HG03060 (cell line): ENCODE measurements around the gene PHACTR2.
"Not testable (repeated sequence)": the region's sequence is repeated elsewhere in the genome, so short reads cannot be mapped to it uniquely, and the experiment has no call there.

Source experiments
- ATAC-seq: cut with Tn5 transposase; IDR thresholded peaks from one replicate; pipeline ENCODE4 v1.9.1; 2021; ENCODE audit warnings: low read depth, moderate number of reproducible peaks; ENCODE audit not compliant: unreplicated experiment

The PHACTR2 gene

DNA sequence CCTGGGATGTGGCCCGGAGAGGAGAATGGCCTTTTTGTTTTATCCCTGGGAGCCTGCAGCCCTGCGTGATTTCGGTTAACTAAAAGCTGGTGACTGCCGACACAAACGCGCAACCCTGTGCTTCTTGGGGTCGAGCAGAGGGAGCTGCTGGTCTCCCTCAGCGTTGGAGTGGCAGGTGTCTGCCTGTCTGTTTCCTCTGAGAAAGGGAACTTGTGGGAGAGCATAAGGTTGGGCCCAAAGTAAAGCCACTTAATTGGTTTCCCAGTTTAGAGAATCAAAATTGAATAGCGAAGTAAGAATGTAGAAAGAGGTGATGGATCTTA, 165.9 kb downstream of the PHACTR2 start:
- peak; percentile 4 for ATAC-seq

DNA sequence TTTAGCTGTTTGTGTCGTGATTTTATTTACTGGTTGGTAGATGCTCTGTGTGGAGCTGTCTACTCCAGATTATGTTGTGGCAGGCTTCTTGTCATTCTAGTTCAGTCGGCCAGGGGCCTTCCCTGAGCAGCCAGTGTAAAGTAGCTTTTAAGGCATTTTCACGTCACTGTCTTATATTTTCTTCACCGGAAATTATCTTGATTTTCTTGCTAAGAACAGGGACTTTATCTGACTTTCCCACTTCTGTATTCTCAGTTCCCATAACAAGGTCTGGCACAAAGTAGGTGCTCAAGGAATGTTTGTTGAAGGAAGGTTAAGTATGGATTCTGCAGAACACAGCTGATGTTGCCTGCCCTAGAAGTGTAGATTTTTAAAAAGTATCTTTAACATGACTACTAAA, 166.2 kb downstream of the PHACTR2 start:
- no peak for ATAC-seq

DNA sequence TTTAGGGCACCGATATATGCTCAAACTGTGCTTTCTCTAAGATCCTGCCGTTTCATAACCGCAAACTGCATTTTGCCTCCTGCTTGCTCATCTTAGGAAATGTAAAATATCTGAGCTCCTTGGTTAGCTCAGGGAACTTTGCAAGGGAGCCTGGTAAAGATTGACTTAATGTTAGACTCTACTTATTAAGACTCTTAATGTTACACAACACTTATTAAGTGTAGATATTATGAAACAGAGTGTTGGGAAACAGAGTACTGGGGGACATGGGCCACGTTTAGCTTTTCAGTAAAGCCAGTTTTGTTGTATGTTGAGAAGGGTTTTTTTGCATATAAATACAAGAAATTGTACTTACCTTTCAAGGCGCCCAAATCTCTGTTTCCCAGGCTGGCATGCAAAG, 167.3 kb downstream of the PHACTR2 start:
- no peak for ATAC-seq

GRCh38 chr6:143851706-143852105, 173.9 kb downstream of the PHACTR2 start:
- ATAC-seq = not testable (repeated sequence)

GRCh38 chr6:143855057-143855456, 177.3 kb downstream of the PHACTR2 start:
- not testable (repeated sequence) for ATAC-seq

- ATAC-seq = not testable (repeated sequence)
Measured at GRCh38 chr6:143856762-143857161, 179.0 kb downstream of the PHACTR2 start.

DNA sequence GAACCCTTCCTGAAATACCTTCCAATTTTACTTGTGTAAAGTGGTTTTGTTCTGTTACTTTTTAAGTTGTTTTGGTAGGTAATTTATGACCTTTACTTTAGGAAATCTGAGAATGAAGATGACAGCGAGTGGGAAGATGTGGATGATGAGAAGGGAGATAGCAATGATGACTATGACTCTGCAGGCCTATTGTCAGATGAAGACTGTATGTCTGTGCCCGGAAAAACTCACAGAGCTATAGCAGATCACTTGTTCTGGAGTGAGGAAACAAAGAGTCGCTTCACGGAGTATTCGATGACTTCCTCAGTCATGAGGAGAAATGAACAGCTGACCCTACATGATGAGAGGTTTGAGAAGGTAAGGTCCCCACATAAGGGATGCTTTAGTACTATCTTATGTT, 179.9 kb downstream of the PHACTR2 start:
- no peak for ATAC-seq

DNA sequence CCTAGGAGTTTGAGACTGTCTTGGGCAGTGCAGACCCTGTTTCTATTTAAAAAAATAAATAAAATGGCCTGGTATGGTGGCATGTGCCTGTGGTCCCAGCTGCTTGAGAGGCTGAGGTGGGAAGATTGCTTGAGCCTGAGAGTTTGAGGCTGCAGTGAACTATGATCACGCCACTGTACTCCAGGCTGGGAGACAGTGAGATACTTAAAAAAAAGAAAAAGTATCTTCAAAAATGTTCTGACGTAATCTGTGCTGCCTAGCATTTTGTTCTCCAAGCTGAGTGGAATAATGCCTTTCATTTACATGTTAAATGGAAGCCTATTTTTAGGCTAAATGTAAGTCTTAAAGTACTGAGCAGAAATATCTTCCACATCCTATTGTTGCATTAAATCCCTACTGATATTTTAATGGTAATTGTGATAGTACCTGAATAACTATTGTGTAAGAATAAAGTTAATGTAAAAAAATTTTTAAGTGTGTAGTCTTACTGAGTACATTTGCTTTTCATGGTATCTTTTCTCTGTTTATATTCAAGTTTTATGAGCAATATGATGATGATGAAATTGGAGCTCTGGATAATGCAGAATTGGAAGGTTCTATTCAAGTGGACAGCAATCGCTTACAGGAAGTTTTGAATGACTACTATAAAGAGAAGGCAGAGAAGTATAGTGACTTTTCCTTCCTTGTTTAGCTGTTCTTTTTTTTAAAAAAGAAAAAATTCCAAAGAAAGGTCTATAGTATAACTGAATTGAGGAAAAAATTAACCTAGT, 182.3 kb downstream of the PHACTR2 start:
- ATAC-seq = no peak

- ATAC-seq = no peak
Measured at GRCh38 chr6:143863771-143864170, 186.0 kb downstream of the PHACTR2 start.

- no peak for ATAC-seq
Measured at GRCh38 chr6:143864234-143864633, 186.5 kb downstream of the PHACTR2 start, which contains the start of gene ZC2HC1B. ZC2HC1B (plus strand) TSS chr6:143864474; CDS start chr6:143864540, 66 bp downstream.

GRCh38 chr6:143867236-143867635, 189.5 kb downstream of the PHACTR2 start:
- ATAC-seq = no peak

DNA sequence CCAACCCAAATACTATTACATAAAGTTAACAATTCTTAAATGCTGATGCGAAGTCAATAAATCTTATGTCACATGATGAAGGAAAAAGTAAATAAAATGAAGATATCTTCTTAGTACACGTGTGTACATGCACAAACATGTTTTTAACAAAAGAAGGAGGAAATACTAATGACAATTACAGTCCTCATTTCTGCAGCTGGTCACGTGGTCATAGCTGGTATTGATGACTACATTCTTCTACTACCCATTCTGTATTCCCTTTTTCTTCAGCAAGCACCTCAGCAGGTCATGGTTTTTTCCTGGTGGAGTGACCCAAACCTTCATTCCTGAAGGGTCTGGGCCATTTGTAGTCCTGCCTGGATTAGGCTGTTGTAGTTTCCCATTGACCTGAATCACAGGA, 191.0 kb downstream of the PHACTR2 start:
- ATAC-seq = not testable (repeated sequence)

GRCh38 chr6:143871202-143871730, 193.5 kb downstream of the PHACTR2 start:
- not testable (repeated sequence) for ATAC-seq

GRCh38 chr6:143872201-143872600, 194.4 kb downstream of the PHACTR2 start:
- peak; percentile 96 for ATAC-seq

DNA sequence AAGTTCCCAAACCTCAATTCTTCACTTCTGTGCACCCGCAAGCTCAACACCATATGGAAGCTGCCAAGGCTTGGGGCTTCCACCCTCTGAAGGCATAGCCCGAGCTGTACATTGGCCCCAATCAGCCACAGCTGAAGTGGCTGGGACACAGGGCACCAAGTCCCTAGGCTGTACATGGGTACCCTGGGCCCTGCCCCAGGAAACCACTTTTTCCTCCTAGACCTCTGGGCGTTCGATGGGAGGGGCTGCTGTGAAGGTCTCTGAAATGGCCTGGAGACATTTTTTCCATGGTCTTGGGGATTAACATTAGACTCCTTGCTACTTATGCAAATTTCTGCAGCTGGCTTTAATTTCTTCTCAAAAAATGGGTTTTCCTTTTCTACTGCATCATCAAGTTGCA, 195.8 kb downstream of the PHACTR2 start:
- ATAC-seq = not testable (repeated sequence)

GRCh38 chr6:143874503-143874902, 196.7 kb downstream of the PHACTR2 start:
- not testable (repeated sequence) for ATAC-seq

DNA sequence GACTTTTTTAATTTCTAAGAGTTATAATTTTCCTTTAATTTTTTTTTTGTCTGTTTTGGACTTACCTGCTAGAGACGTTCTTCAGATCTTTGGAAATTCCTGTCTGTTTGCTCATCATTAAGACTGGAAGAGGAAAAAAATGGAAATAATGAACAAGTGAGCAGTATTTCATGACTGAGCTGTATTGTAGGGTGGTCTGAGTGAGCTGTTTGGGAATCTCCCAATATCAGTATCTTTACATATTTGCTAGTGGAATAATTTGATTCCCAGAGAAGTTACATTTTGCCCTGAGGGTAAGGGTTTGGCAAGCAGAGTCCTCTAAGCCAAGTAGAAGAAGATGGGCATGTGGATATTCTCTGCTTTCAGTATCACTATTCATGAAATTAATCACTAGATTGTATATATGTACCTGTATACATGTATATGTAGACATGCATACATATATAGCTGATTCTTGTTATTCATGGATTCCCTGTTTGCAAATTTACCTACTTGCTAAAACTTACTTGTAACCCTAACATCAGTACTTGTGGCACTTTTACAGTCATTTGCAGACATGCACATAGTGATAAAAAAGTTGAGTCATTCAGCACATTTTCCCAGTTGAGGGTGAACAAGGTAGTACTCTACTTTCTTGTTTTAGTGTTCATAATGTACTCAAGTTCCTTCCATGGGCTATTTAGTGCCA, 200.0 kb downstream of the PHACTR2 start:
- ATAC-seq = no peak

DNA sequence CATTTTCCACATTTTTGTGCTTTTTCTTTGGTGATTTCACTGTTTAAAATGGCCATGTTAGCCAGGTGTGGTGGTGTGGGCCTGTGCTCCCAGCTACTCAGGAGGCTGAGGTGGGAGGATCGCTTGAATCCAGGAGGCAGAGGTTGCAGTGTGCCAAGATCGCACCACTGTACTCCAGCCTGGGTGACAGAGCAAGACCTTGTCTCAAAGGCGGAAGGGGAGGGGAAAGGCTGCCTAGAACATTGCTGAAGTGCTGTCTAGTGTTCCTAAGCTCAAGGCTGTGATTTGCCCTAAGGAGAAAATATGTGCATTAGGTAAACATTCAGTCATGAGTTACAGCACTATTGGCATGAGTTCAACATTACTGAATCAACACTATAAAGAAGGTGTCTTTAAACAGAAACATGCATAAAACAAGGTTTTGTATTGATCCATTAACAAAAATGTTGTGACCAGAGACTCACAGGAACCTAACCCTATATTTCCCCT, 200.6 kb downstream of the PHACTR2 start:
- no peak for ATAC-seq

- no peak for ATAC-seq
Measured at GRCh38 chr6:143880412-143880811, 202.6 kb downstream of the PHACTR2 start.
